Mammary epithelial cell (primary cell): ENCODE measurements around the gene CERS1.

Source experiments
- EZH2 ChIP-seq: IDR thresholded peaks from 2 replicates; pipeline ENCODE4 v1.6.1; 2012; ENCODE audit warnings: low read length, inconsistent platforms, borderline replicate concordance
- TF ChIP-seq, protein P1 (sequence below), 2 donors: IDR thresholded peaks in 1 of 2; conservative IDR thresholded peaks in 1 of 2; 2 replicates each; pipeline ENCODE4 v1.5.1; 2011 to 2012; ENCODE audit warnings: inconsistent platforms in 2 of 2, low read length in 2 of 2, mild to moderate bottlenecking in 2 of 2, control low read depth in 1 of 2, low read depth in 1 of 2; ENCODE audit not compliant: insufficient read depth in 1 of 2; ENCODE audit errors: extremely low read depth in 1 of 2

- TF ChIP-seq, protein P1, sequence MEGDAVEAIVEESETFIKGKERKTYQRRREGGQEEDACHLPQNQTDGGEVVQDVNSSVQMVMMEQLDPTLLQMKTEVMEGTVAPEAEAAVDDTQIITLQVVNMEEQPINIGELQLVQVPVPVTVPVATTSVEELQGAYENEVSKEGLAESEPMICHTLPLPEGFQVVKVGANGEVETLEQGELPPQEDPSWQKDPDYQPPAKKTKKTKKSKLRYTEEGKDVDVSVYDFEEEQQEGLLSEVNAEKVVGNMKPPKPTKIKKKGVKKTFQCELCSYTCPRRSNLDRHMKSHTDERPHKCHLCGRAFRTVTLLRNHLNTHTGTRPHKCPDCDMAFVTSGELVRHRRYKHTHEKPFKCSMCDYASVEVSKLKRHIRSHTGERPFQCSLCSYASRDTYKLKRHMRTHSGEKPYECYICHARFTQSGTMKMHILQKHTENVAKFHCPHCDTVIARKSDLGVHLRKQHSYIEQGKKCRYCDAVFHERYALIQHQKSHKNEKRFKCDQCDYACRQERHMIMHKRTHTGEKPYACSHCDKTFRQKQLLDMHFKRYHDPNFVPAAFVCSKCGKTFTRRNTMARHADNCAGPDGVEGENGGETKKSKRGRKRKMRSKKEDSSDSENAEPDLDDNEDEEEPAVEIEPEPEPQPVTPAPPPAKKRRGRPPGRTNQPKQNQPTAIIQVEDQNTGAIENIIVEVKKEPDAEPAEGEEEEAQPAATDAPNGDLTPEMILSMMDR (conservative IDR thresholded peaks at IDR 0.05 in 1 of 2, IDR thresholded peaks at IDR 0.05 in 1 of 2; ENCODE audit: extremely low read depth in 1 of 2, insufficient read depth in 1 of 2, low read depth in 1 of 2, low read length in 2 of 2): no peak
- no peak for TF ChIP-seq EZH2
These were observed 32.7 kb downstream of the CERS1 start for GRCh38 chr19:18862976-18863842.
